HepG2 (cell line): Measurements from ENCODE around the gene DNAJB12. TPM values are rescaled to one million over a fixed set of nuclear protein-coding genes. Genes with fewer than 3 reads are reported as not detected.

Experiments
- FOXA3 ChIP-seq: IDR thresholded peaks from 2 replicates; pipeline ENCODE4 v1.6.1; 2016; ENCODE audit warnings: missing genetic modification reagents, missing compliant biosample characterization
- HDAC6 ChIP-seq: fragments of 200-600 bp; sonication (generic); IDR thresholded peaks from 2 replicates; pipeline ENCODE4 v1.7.0; 2017; ENCODE audit warnings: mild to moderate bottlenecking, antibody characterized with exemption, low read length, low read depth
- HNF4G ChIP-seq, 2 experiments: sonication (generic) in 1 of 2; formaldehyde crosslinking in 1 of 2; IDR thresholded peaks; 2 replicates each; pipeline versions ENCODE4 v1.4.0 to v1.6.1; 2011 to 2020; ENCODE audit warnings: borderline replicate concordance in 2 of 2, low read depth in 2 of 2, mild to moderate bottlenecking in 2 of 2, low read length in 1 of 2, missing genetic modification reagents in 1 of 2, moderate library complexity in 1 of 2
- JUND ChIP-seq: sonication (generic); formaldehyde crosslinking; IDR thresholded peaks from 2 replicates; pipeline ENCODE4 v1.8.0; 2022; ENCODE audit warnings: mild to moderate bottlenecking, missing genetic modification reagents
- MTF1 ChIP-seq: sonication (generic); formaldehyde crosslinking; IDR thresholded peaks from 2 replicates; pipeline ENCODE4 v1.5.0; 2020; ENCODE audit warnings: missing genetic modification reagents
- NR2F6 ChIP-seq, 2 experiments: IDR thresholded peaks; 2 replicates each; pipeline ENCODE4 v1.6.1; 2016; ENCODE audit warnings: antibody characterized with exemption in 1 of 2, mild to moderate bottlenecking in 1 of 2
- PCBP2 ChIP-seq: fragments of 200-400 bp; formaldehyde crosslinking; optimal IDR thresholded peaks from 2 replicates; pipeline ENCODE3; 2018; ENCODE audit warnings: low read length, low read depth; ENCODE audit not compliant: poor library complexity, severe bottlenecking
- PRMT3 ChIP-seq: sonication (generic); formaldehyde crosslinking; IDR thresholded peaks from 2 replicates; pipeline ENCODE4 v1.8.1; 2022; ENCODE audit warnings: low read depth, mild to moderate bottlenecking, moderate library complexity, missing genetic modification reagents, borderline replicate concordance
- TOPORS ChIP-seq: sonication (generic); formaldehyde crosslinking; IDR thresholded peaks from 2 replicates; pipeline ENCODE4 v1.8.0; 2023; ENCODE audit warnings: mild to moderate bottlenecking, missing genetic modification reagents
- XBP1 ChIP-seq: sonication (generic); formaldehyde crosslinking; IDR thresholded peaks from 2 replicates; pipeline ENCODE4 v1.5.0; 2020; ENCODE audit warnings: missing genetic modification reagents
- ZFP62 ChIP-seq: sonication (generic); formaldehyde crosslinking; IDR thresholded peaks from 2 replicates; pipeline ENCODE4 v1.4.0; 2020; ENCODE audit warnings: missing genetic modification reagents
- ZFP90 ChIP-seq: sonication (generic); formaldehyde crosslinking; IDR thresholded peaks from 2 replicates; pipeline ENCODE4 v1.8.0; 2022; ENCODE audit warnings: missing genetic modification reagents, mild to moderate bottlenecking, inconsistent platforms, borderline replicate concordance
- ZNF546 ChIP-seq: sonication (generic); formaldehyde crosslinking; conservative IDR thresholded peaks from 2 replicates; pipeline ENCODE4 v1.8.1; 2023; ENCODE audit warnings: mild to moderate bottlenecking, missing genetic modification reagents
- ZNF563 ChIP-seq: sonication (generic); formaldehyde crosslinking; IDR thresholded peaks from 2 replicates; pipeline ENCODE4 v1.8.0; 2022; ENCODE audit warnings: mild to moderate bottlenecking, moderate library complexity, missing genetic modification reagents
- polyA plus RNA-seq, 8 experiments: library from polyadenylated mRNA; depleted of rRNA in 3 of 8; stranded (reverse) in 7 of 8; unstranded in 1 of 8; fragments of >200 nt; fragmentation: Illumina TruSeq in 4 of 8; extraction: Trizol in 4 of 8; gene quantifications; 2 replicates each; pipeline versions ENCODE4 v1.2.1 to v1.2.3, GENCODE V29; 2011 to 2016; ENCODE audit warnings: low read depth in 4 of 8, missing spikeins in 1 of 8, mixed read lengths in 1 of 8; ENCODE audit not compliant: insufficient read depth in 1 of 8
- total RNA-seq, 5 experiments: library from RNA; depleted of rRNA; stranded (reverse); fragments of >200 nt; fragmentation: Illumina TruSeq; extraction: Trizol; gene quantifications; 2 replicates each; pipeline ENCODE4 v1.2.3, GENCODE V29; 2016; ENCODE audit warnings: low read depth in 1 of 5
- TF ChIP-seq, protein P1 (sequence below): sonication (generic); formaldehyde crosslinking; IDR thresholded peaks from 2 replicates; pipeline ENCODE4 v1.4.0; 2020; ENCODE audit warnings: missing genetic modification reagents
- TF ChIP-seq, protein P2 (sequence below): sonication (generic); formaldehyde crosslinking; IDR thresholded peaks from 2 replicates; pipeline ENCODE4 v1.5.1; 2020; ENCODE audit warnings: mild to moderate bottlenecking, missing genetic modification reagents, borderline replicate concordance
- TF ChIP-seq, protein P3 (sequence below): sonication (generic); formaldehyde crosslinking; IDR thresholded peaks from 2 replicates; pipeline ENCODE4 v1.4.0; 2020; ENCODE audit warnings: mild to moderate bottlenecking, missing genetic modification reagents, borderline replicate concordance
- TF ChIP-seq, protein P4 (sequence below): sonication (generic); formaldehyde crosslinking; IDR thresholded peaks from 2 replicates; pipeline ENCODE4 v1.5.0; 2020; ENCODE audit warnings: missing genetic modification reagents, mild to moderate bottlenecking, borderline replicate concordance
- TF ChIP-seq, protein P5 (sequence below): sonication (generic); formaldehyde crosslinking; IDR thresholded peaks from 2 replicates; pipeline ENCODE4 v1.8.1; 2023; ENCODE audit warnings: mild to moderate bottlenecking, moderate library complexity, missing genetic modification reagents

DNAJB12 gene
- total and polyA plus RNA-seq, 2 of the 13 experiments (the other 11 are each of a cell fraction or from before 2014, with no cell fraction given) = 10.8 to 18.2 TPM

DNA sequence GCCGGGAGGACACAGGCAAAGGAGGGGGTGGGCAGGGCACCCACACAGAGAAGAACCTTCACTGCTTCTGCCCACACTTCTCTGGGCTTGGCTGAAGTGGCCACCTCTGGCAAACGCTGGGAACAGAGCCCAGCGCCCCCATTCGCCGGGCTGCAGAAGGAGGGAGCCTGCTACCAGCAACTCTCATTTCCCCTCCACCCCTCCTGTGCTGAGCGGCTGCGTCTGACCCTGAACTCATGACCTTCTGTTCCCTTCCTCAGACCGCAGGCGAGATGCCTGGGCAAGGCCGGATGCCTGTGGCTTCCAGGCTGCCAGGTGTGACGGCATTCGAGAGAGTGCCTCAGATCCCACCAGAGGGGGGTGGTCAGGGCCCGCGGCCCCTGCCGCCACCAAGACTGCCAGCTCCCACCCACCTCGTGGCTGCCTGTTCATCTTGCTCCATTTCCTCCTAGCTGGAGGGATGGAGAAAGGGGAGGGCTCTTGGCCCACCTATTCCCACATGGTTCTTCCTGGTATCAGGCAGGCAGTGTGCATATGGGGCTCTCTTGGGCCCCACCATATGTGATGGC, 19.8 kb downstream of the DNAJB12 start (continued):
- TF ChIP-seq HDAC6 = no peak
- no peak for TF ChIP-seq ZFP90 (CRISPR knock-in tag)
- peak; percentile 38; the same call in 1 of the 2 replicates for TF ChIP-seq HNF4G (IDR thresholded peaks at IDR 0.05; ENCODE audit: borderline replicate concordance, low read depth, low read length)
- TF ChIP-seq HNF4G (CRISPR knock-in tag; IDR thresholded peaks at IDR 0.05; ENCODE audit: borderline replicate concordance, low read depth) = 0 out of 2 replicates have a peak, but pooled peaks have one; percentile 23
- no peak for TF ChIP-seq PCBP2
- no peak for TF ChIP-seq XBP1 (CRISPR knock-in tag)
- TF ChIP-seq MTF1 (CRISPR knock-in tag) = no peak
- TF ChIP-seq TOPORS (CRISPR knock-in tag) = no peak
- TF ChIP-seq, protein P1, sequence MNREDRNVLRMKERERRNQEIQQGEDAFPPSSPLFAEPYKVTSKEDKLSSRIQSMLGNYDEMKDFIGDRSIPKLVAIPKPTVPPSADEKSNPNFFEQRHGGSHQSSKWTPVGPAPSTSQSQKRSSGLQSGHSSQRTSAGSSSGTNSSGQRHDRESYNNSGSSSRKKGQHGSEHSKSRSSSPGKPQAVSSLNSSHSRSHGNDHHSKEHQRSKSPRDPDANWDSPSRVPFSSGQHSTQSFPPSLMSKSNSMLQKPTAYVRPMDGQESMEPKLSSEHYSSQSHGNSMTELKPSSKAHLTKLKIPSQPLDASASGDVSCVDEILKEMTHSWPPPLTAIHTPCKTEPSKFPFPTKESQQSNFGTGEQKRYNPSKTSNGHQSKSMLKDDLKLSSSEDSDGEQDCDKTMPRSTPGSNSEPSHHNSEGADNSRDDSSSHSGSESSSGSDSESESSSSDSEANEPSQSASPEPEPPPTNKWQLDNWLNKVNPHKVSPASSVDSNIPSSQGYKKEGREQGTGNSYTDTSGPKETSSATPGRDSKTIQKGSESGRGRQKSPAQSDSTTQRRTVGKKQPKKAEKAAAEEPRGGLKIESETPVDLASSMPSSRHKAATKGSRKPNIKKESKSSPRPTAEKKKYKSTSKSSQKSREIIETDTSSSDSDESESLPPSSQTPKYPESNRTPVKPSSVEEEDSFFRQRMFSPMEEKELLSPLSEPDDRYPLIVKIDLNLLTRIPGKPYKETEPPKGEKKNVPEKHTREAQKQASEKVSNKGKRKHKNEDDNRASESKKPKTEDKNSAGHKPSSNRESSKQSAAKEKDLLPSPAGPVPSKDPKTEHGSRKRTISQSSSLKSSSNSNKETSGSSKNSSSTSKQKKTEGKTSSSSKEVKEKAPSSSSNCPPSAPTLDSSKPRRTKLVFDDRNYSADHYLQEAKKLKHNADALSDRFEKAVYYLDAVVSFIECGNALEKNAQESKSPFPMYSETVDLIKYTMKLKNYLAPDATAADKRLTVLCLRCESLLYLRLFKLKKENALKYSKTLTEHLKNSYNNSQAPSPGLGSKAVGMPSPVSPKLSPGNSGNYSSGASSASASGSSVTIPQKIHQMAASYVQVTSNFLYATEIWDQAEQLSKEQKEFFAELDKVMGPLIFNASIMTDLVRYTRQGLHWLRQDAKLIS = no peak
- TF ChIP-seq, protein P2, sequence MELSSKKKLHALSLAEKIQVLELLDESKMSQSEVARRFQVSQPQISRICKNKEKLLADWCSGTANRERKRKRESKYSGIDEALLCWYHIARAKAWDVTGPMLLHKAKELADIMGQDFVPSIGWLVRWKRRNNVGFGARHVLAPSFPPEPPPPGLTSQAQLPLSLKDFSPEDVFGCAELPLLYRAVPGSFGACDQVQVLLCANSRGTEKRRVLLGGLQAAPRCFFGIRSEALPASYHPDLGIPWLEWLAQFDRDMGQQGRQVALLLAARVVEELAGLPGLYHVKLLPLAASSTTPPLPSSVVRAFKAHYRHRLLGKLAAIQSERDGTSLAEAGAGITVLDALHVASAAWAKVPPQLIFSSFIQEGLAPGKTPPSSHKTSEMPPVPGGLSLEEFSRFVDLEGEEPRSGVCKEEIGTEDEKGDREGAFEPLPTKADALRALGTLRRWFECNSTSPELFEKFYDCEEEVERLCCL (CRISPR knock-in tag) = no peak
- TF ChIP-seq, protein P3, sequence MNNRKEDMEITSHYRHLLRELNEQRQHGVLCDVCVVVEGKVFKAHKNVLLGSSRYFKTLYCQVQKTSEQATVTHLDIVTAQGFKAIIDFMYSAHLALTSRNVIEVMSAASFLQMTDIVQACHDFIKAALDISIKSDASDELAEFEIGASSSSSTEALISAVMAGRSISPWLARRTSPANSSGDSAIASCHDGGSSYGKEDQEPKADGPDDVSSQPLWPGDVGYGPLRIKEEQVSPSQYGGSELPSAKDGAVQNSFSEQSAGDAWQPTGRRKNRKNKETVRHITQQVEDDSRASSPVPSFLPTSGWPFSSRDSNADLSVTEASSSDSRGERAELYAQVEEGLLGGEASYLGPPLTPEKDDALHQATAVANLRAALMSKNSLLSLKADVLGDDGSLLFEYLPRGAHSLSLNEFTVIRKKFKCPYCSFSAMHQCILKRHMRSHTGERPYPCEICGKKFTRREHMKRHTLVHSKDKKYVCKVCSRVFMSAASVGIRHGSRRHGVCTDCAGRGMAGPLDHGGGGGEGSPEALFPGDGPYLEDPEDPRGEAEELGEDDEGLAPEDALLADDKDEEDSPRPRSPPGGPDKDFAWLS (CRISPR knock-in tag) = no peak
- peak; percentile 50; the same call in 1 of the 2 replicates for TF ChIP-seq FOXA3 (CRISPR knock-in tag)
- TF ChIP-seq ZFP62 (CRISPR knock-in tag) = no peak
- TF ChIP-seq ZNF546 = no peak
- TF ChIP-seq ZNF563 = 0 out of 2 replicates have a peak, but pooled peaks have one; percentile 24
- TF ChIP-seq NR2F6 (IDR thresholded peaks at IDR 0.05) = peak; percentile 94
- TF ChIP-seq NR2F6 (CRISPR knock-in tag; IDR thresholded peaks at IDR 0.05) = peak; percentile 99
- TF ChIP-seq, protein P4, sequence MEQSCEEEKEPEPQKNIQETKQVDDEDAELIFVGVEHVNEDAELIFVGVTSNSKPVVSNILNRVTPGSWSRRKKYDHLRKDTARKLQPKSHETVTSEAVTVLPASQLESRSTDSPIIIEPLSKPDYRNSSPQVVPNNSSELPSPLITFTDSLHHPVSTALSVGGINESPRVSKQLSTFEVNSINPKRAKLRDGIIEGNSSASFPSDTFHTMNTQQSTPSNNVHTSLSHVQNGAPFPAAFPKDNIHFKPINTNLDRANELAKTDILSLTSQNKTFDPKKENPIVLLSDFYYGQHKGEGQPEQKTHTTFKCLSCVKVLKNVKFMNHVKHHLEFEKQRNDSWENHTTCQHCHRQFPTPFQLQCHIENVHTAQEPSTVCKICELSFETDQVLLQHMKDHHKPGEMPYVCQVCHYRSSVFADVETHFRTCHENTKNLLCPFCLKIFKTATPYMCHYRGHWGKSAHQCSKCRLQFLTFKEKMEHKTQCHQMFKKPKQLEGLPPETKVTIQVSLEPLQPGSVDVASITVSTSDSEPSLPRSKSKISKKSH = peak; percentile 57; the same call in 1 of the 2 replicates
- TF ChIP-seq, protein P5, sequence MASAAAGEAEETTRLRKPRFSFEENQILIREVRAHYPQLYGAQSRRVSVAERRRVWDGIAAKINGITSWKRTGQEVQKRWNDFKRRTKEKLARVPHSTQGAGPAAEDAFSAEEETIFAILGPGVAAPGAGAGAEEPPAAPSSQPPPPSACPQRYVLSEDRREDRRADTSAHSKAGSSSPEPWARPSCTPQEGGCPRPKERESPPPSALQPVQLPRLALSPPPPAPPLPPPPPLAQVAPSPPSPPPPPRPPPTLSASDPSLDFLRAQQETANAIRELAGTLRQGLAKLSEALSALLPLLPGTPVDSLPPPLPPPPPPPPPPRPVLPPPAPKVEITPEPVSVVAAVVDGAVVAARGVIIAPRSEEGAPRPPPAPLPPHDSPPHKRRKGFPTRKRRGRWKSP (CRISPR knock-in tag) = peak; percentile 81; the same call in 1 of the 2 replicates
- no peak for TF ChIP-seq PRMT3 (CRISPR knock-in tag)
- TF ChIP-seq JUND = peak; percentile 47; the same call in 1 of the 2 replicates
